ENCODE measurements around the gene CAMTA1.

The CAMTA1 gene

DNA sequence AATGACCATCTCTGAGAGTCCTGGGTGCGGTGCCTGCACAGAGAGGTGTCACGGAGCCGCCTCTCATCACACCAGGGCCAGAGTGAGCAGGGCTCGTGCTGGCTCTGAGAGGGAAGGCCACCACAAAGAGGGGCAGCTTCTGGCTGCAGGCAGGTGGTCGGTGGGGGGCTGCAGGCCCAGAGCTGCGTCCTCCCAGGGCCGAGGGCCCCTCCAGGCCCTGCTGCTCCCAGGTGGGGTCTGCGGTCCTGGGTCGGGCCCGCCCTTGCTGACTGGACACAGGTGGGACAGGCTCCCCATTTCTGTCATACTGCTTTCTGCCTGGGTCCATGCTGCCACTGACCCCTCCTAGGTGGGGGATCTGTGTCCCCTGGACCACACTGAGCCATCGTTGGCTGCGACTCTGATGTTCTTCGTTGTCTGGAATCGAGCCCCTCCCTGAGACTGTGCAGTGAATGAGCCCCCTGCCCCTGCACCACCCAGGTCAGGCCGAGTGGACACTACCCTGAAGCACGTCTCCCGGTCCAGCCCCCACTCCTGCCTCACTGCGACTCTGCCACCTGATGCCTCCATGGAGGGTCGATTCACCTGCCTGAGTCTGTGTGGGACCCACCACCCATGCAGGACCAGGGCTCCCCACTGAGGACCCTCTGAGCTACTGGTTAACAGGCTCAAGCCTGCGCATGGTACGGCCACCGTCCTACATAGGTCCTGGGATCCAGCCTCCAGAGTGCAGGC is 653.8 kb downstream of the CAMTA1 start:
- in situ Hi-C loops (cut with MboI; ENCODE audit: low sequenced_read_pairs, unreplicated experiment) = no loop called here
- DNase-seq (ENCODE audit: low spot score) = no peak
- TF ChIP-seq, protein P1, sequence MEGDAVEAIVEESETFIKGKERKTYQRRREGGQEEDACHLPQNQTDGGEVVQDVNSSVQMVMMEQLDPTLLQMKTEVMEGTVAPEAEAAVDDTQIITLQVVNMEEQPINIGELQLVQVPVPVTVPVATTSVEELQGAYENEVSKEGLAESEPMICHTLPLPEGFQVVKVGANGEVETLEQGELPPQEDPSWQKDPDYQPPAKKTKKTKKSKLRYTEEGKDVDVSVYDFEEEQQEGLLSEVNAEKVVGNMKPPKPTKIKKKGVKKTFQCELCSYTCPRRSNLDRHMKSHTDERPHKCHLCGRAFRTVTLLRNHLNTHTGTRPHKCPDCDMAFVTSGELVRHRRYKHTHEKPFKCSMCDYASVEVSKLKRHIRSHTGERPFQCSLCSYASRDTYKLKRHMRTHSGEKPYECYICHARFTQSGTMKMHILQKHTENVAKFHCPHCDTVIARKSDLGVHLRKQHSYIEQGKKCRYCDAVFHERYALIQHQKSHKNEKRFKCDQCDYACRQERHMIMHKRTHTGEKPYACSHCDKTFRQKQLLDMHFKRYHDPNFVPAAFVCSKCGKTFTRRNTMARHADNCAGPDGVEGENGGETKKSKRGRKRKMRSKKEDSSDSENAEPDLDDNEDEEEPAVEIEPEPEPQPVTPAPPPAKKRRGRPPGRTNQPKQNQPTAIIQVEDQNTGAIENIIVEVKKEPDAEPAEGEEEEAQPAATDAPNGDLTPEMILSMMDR (IDR thresholded peaks at IDR 0.05; ENCODE audit: borderline replicate concordance, control extremely low read depth, extremely low read depth, insufficient read depth, missing control alignments) = no peak

DNA sequence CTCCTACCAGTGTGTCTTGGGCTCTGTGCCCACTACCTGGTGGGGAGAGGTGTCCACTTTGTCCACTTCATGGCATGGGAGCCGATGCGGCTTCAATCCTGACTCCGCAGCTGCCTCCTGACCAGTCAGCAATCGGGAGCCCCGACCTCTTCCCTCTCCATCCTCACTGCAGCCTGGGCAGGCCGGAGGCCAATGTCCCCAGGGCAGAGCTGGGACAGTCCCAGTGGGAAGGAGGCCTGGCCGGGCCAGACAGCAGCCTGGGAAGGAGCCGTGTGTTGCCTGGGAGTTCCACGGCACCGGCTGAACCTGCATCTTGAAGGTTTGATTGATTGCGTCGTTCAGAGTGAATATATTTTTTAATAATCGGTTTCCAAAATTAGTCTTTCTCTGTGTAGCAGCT is 654.9 kb downstream of the CAMTA1 start:
- TF ChIP-seq, protein P1 (IDR thresholded peaks at IDR 0.05; ENCODE audit: borderline replicate concordance, control extremely low read depth, extremely low read depth, insufficient read depth, missing control alignments) = no peak
- no peak for DNase-seq (ENCODE audit: low spot score)
- in situ Hi-C loops (cut with MboI; ENCODE audit: low sequenced_read_pairs, unreplicated experiment) = no loop called here

DNA sequence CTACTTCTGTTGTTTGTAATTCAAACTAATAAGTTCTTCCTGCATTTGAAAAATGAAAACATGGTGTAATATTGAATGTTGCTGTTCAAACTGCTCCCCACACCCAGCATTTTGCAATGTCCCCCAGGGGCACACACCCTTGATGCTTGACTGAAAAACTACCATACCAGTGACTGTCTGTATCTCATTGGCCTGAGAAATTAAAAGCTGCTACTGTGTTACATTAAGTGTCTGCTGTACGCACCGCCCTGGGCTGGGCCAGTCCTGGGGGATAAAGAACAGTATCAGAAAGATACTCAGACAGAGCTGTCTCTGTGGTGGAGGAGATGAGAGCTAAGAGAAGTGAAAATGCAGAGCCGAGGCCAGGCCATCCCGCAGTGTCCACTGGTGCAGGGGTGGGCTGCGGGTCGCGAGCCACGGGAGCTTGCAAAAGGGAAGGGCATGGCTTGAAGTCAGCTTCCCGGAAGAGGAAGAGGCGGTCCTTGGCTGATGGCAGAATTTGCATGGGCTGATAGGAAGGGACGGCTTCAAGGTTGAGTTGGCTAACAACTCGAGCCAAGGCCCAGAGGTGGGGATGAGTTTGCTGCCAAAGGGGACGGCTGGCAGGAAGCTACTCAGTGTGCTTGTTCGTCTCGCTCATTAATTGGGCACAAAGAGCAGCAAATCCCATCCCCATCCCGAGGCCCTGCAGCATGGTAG is 656.0 kb downstream of the CAMTA1 start:
- TF ChIP-seq, protein P1 (IDR thresholded peaks at IDR 0.05; ENCODE audit: borderline replicate concordance, control extremely low read depth, extremely low read depth, insufficient read depth, missing control alignments) = no peak
- in situ Hi-C loops (cut with MboI; ENCODE audit: low sequenced_read_pairs, unreplicated experiment) = no loop called here
- DNase-seq (ENCODE audit: low spot score) = no peak

DNA sequence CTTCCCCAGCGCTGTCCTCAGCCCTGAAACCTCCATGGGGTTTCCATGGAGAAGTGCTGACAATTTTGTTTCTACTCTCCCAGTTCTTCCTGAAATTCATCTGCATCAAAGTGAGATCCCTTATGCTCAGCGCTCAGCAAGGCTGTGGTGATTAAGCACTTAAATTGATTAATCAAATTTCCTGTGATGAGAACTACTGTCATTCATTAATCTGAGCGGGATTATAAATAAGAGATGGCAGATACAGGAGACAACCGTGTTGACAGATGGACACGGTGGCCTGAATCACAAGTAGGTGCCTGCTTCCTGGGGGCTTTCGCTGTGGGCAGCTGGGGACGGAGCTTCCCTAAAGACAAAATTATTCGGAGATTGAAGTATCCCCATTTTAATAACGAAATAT is 656.8 kb downstream of the CAMTA1 start:
- no peak for DNase-seq (ENCODE audit: low spot score)
- TF ChIP-seq, protein P1 (IDR thresholded peaks at IDR 0.05; ENCODE audit: borderline replicate concordance, control extremely low read depth, extremely low read depth, insufficient read depth, missing control alignments) = no peak
- in situ Hi-C loops (cut with MboI; ENCODE audit: low sequenced_read_pairs, unreplicated experiment) = no loop called here

DNA sequence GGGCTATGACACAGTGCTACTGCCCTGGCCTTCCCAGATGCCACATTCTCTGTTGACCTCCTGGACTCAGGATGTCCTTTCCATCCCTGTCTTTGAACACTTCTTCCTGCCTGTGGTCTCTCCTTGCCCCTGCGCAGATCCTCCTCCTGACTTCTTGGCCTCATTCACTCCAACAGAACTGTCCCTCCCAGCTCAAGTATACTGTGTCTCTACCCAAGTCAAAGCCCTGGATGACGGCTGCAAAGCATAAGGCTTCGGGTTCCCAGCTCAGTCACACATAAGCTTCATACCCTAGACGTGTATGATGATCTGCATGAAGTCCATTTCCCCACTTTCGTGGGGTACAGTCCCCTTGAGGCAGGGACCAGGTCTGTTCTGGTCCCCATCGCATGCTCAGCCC is 657.7 kb downstream of the CAMTA1 start:
- in situ Hi-C loops (cut with MboI; ENCODE audit: low sequenced_read_pairs, unreplicated experiment) = no loop called here
- no peak for DNase-seq (ENCODE audit: low spot score)
- TF ChIP-seq, protein P1 (IDR thresholded peaks at IDR 0.05; ENCODE audit: borderline replicate concordance, control extremely low read depth, extremely low read depth, insufficient read depth, missing control alignments) = no peak

DNA sequence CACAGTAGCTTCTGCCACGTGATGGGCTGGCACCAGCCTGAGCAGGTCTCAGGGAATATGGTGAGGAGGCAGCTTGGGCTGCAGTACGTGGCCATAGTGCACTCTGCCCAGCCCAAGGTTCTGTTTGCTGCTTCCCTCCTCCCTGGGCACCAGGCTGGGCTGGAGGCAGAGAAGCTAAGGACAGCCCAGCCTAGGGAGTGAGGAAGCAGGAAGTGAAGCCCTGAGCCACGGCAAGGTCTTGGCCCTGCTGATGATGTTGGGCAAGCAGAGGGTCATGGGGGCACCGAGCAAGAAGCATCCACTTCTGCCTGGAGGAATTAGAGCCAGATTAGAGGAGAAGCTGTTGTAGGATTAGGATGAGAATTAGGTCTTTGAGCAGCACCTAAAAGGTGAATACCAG is 659.1 kb downstream of the CAMTA1 start:
- DNase-seq (ENCODE audit: low spot score) = no peak
- TF ChIP-seq, protein P1 (IDR thresholded peaks at IDR 0.05; ENCODE audit: borderline replicate concordance, control extremely low read depth, extremely low read depth, insufficient read depth, missing control alignments) = no peak
- in situ Hi-C loops (cut with MboI; ENCODE audit: low sequenced_read_pairs, unreplicated experiment) = no loop called here
